Stimulated activated CD8-positive, alpha-beta memory T cell treated with anti-CD3 and anti-CD28 coated beads, Interleukin-4, amount 100 ng/mL, for 48 hours (primary cell): ENCODE data around the gene XPR1.

ENCODE experiments used
- DNase-seq: peaks from one replicate; pipeline ENCODE4 v3.0.0-alpha.2; 2020

XPR1 gene

GRCh38 chr1:180615493-180616290, 16.1 kb upstream of the XPR1 start:
- DNase-seq, result no peak

- no peak for DNase-seq
Observed at GRCh38 chr1:180616439-180616838, 15.4 kb upstream of the XPR1 start.

- DNase-seq, result no peak
Observed at GRCh38 chr1:180617774-180618395, 13.9 kb upstream of the XPR1 start.

GRCh38 chr1:180620581-180620980, 11.2 kb upstream of the XPR1 start:
- no peak for DNase-seq

- DNase-seq, result no peak
Observed at GRCh38 chr1:180622658-180623508, 8.9 kb upstream of the XPR1 start.

GRCh38 chr1:180623579-180624347, 8.1 kb upstream of the XPR1 start:
- no peak for DNase-seq

GRCh38 chr1:180626711-180627110, 5.1 kb upstream of the XPR1 start:
- no peak for DNase-seq

GRCh38 chr1:180627411-180627810, 4.4 kb upstream of the XPR1 start:
- DNase-seq, result no peak

GRCh38 chr1:180628646-180629045, 3.2 kb upstream of the XPR1 start:
- no peak for DNase-seq

GRCh38 chr1:180630408-180631193, 1.2 kb upstream of the XPR1 start:
- DNase-seq, result no peak

GRCh38 chr1:180631194-180631765, 542 bp upstream of the XPR1 start:
- no peak for DNase-seq

GRCh38 chr1:180632326-180633056, 669 bp downstream of the XPR1 start:
- DNase-seq, result peak; percentile 74

- DNase-seq, result no peak
Observed at GRCh38 chr1:180633057-180634056, 1.5 kb downstream of the XPR1 start.

GRCh38 chr1:180636138-180636537, 4.3 kb downstream of the XPR1 start:
- no peak for DNase-seq

GRCh38 chr1:180639871-180640270, 8.0 kb downstream of the XPR1 start:
- no peak for DNase-seq

- no peak for DNase-seq
Observed at GRCh38 chr1:180640531-180640949, 8.7 kb downstream of the XPR1 start.

- no peak for DNase-seq
Observed at GRCh38 chr1:180641662-180642061, 9.8 kb downstream of the XPR1 start.

GRCh38 chr1:180642781-180643180, 11.0 kb downstream of the XPR1 start:
- no peak for DNase-seq

- DNase-seq, result no peak
Observed at GRCh38 chr1:180643693-180644092, 11.9 kb downstream of the XPR1 start.
